ENCODE measurements around the gene DPP10. TPM values are rescaled to one million over a fixed set of nuclear protein-coding genes. Genes with fewer than 3 reads are reported as not detected.

The DPP10 gene
- total RNA-seq, 4 donors from 2014 or later: 0.09 to 4.0 (median 0.38) TPM; not detected in 1

DNA sequence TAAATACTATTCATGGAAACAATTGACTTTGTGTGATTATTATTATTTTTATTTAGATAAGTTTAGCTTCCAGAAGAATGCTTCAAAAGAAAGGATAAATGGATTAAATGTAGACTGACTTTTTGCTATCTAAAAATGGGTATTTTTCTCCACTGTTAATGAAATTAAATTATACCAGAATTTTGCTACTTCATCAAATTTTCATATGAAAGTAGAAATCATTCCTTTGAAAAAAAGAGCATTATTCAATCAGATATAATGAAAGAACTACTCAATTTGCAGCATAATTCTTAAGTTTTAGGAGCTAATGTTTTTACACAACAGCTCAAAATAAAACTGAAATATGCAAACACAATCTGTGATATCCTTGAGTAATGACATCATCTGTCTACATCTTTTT, 1424.6 kb downstream of the DPP10 start:
- TF ChIP-seq, protein P1, sequence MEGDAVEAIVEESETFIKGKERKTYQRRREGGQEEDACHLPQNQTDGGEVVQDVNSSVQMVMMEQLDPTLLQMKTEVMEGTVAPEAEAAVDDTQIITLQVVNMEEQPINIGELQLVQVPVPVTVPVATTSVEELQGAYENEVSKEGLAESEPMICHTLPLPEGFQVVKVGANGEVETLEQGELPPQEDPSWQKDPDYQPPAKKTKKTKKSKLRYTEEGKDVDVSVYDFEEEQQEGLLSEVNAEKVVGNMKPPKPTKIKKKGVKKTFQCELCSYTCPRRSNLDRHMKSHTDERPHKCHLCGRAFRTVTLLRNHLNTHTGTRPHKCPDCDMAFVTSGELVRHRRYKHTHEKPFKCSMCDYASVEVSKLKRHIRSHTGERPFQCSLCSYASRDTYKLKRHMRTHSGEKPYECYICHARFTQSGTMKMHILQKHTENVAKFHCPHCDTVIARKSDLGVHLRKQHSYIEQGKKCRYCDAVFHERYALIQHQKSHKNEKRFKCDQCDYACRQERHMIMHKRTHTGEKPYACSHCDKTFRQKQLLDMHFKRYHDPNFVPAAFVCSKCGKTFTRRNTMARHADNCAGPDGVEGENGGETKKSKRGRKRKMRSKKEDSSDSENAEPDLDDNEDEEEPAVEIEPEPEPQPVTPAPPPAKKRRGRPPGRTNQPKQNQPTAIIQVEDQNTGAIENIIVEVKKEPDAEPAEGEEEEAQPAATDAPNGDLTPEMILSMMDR (IDR thresholded peaks at IDR 0.05): no peak
- TF ChIP-seq POLR2A (IDR thresholded peaks at IDR 0.05): no peak
- intact Hi-C loops (cut with DNase I): no loop called here
- no peaks in the 10 kb centered on the region for H3K4me1 ChIP-seq
- DNase-seq: no peak
- H3K27ac ChIP-seq: no peak overlapping the region
- no peak overlapping the region for H3K4me3 ChIP-seq
- no peaks in the 10 kb centered on the region for H3K36me3 ChIP-seq
- H3K27me3 ChIP-seq: no peaks in the 10 kb centered on the region
- H3K9me3 ChIP-seq: peaks cover 0 to 6% (median 0%) of the 10 kb centered on the region in 3 donors

DNA sequence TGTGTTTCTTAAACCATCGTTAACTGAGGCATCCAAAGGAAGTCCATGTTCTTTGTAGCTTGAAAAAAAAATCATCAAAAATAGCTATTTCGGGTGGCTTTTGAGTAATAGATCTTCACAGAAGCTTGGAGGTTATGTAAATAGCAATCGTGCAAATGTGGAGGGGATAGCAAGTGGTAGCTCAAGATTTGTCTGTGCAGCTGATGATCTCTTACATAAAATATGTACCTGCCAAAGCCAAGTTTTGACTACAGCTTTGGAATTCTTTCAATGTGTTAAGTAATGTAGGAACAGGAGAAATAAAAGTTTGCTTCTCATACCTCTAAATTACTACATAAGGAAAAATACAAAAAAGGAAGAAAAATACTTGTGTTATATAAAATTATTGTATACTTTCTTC, 1432.0 kb downstream of the DPP10 start:
- TF ChIP-seq, protein P1 (IDR thresholded peaks at IDR 0.05): no peak
- TF ChIP-seq POLR2A (IDR thresholded peaks at IDR 0.05): no peak
- intact Hi-C loops (cut with DNase I): no loop called here
- Histone ChIP-seq H3K27me3 (no peaks in the 10 kb centered on the region), H3K4me3 (no peak overlapping the region), H3K36me3 (no peaks in the 10 kb centered on the region), H3K27ac (no peak overlapping the region), H3K4me1 (no peaks in the 10 kb centered on the region), H3K9me3 (no peaks in the 10 kb centered on the region)
- DNase-seq: no peak
- WGBS, 2 donors: 45 to 53% methylated on average over 3 of the region's 3 CpGs

DNA sequence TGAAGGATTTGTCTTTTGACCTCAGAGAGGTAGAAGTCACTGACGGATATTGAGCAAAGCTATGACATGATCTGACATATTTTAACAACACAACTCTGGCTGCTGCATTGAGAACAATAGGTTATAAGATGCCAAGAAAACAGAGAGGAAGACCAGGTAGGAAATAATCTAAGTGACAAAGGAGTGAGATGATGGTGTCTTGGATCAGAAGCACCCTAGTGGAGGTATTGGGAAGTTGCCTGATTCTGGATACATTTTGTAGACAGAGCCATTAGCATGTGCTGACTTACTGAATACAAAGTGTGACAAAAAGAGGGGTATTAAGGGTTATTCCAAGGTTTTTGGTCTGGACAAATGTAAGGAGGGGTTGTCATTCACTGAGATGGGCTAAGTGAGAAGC, 1438.1 kb downstream of the DPP10 start:
- TF ChIP-seq POLR2A (IDR thresholded peaks at IDR 0.05): no peak
- TF ChIP-seq, protein P1 (IDR thresholded peaks at IDR 0.05): no peak
- intact Hi-C loops (cut with DNase I): no loop called here
- no peaks in the 10 kb centered on the region for H3K9me3 ChIP-seq
- no peaks in the 10 kb centered on the region for H3K27me3 ChIP-seq
- no peaks in the 10 kb centered on the region for H3K36me3 ChIP-seq
- no peak overlapping the region for H3K4me3 ChIP-seq
- 89 to 100% methylated on average over 1 of the region's 1 CpG for WGBS, 2 donors
- H3K4me1 ChIP-seq: no peaks in the 10 kb centered on the region
- no peak overlapping the region for H3K27ac ChIP-seq
- DNase-seq: no peak

DNA sequence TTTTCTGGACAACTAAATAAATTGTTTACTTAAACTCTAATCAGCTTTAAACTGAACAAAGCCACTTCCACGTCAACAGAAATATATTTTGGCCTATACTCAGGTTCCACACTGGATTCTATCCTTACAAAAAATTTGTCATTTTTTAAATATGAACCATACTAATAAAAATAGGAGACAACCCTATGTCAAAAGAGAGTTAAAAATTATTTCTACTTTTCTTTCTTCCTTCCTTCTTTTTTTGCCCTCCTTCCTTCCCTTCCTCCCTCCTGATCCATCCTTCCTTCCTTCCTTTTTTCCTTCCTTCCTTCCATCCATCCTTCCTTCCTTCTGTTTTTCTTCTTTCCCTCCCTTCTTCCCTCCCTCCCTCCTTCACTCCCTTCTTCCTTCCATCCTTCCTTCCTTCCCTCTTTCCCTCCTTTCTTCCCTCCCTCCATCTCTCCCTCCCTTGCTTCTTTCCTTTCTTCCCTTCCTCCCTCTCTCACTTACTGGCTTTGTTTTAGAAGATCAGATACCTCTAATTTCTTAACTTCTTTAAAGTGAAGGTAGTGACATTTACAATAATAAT, 1444.9 kb downstream of the DPP10 start:
- no peak overlapping the region for H3K4me3 ChIP-seq
- 58 to 64% methylated on average over 1 of the region's 1 CpG for WGBS, 2 donors
- TF ChIP-seq POLR2A (IDR thresholded peaks at IDR 0.05): no peak
- TF ChIP-seq, protein P1 (IDR thresholded peaks at IDR 0.05): no peak
- H3K27me3 ChIP-seq: no peaks in the 10 kb centered on the region
- intact Hi-C loops (cut with DNase I): no loop called here
- H3K27ac ChIP-seq: no peak overlapping the region
- H3K4me1 ChIP-seq: no peaks in the 10 kb centered on the region
- DNase-seq: no peak
- H3K36me3 ChIP-seq: no peaks in the 10 kb centered on the region
- H3K9me3 ChIP-seq: peaks cover 0 to 7% (median 4%) of the 10 kb centered on the region in 3 donors

Small RNAs within 50 kb of the gene (small RNA-seq; reads per million reads assigned to genes)
- 0 to 0.15 (median 0.04) reads per million in 4 donors for gene RNU2-41P

Data from esophagus squamous epithelium (tissue), 5 donors.